K562 (cell line): ENCODE measurements around the gene ASB6. TPM values are rescaled to one million over a fixed set of nuclear protein-coding genes. Genes with fewer than 3 reads are reported as not detected.

ENCODE experiments used
- ATAC-seq: fragments of 200-7000 bp; cut with Tn5 transposase; 3 replicates; pipeline ENCODE4 v1.9.1; 2020; ENCODE audit warnings: moderate library complexity
- BruUV-seq: library from RNA; stranded (reverse); fragments of 400-500 nt; replicated peaks from 2 replicates; lab custom pipeline; 2021; lab: Mats Ljungman, UMichigan
- CTCF ChIA-PET: fragments of 300-600 bp; formaldehyde crosslinking; extraction: SDS; loops from one replicate; lab custom pipeline; 2021; ENCODE audit warnings: low intra/inter-chr PET ratio; lab: Yijun Ruan, JAX
- POLR2A ChIA-PET: fragments of 300-600, 350-650 bp; sonication (Branson Sonifier 250); formaldehyde crosslinking; extraction: SDS; loops from one replicate; lab custom pipeline; 2021; ENCODE audit warnings: antibody characterized with exemption, inconsistent platforms; lab: Yijun Ruan, JAX
- DNase-seq, 4 experiments: peaks; one replicate each; pipeline versions ENCODE4 v3.0.0 to v3.0.0-alpha.2; 2011 to 2018; ENCODE audit warnings: low spot score in 3 of 4, mixed read lengths in 3 of 4; ENCODE audit errors: extremely low read depth in 1 of 4
- FAIRE-seq: peaks from 2 replicates; lab custom pipeline; 2011; peaks lifted over from hg19 to GRCh38; lab: Jason Lieb, UNC
- H2AFZ ChIP-seq: 2 replicates; pipeline ENCODE4 v1.6.0; 2011; ENCODE audit warnings: low read depth, low read length, control low read depth, inconsistent platforms
- H3K27ac ChIP-seq: fragments of 200-600 bp; 3 replicates; pipeline ENCODE4 v1.8.0; 2011; ENCODE audit warnings: low read depth, mild to moderate bottlenecking, control low read depth, inconsistent platforms, low read length, moderate library complexity, mixed read lengths; ENCODE audit errors: extremely low read depth
- H3K27me3 ChIP-seq, 2 experiments: fragments of 300-600 bp in 1 of 2; 2 replicates in 1 of 2; 3 replicates in 1 of 2; pipeline versions ENCODE4 v1.6.0 to v1.8.0; 2011; ENCODE audit warnings: inconsistent platforms in 2 of 2, low read length in 2 of 2, mild to moderate bottlenecking in 1 of 2, mixed read lengths in 1 of 2, moderate library complexity in 1 of 2; ENCODE audit not compliant: control insufficient read depth in 2 of 2, insufficient read depth in 2 of 2
- H3K36me3 ChIP-seq: fragments of 300-600 bp; 3 replicates; pipeline ENCODE4 v1.8.0; 2011; ENCODE audit warnings: mild to moderate bottlenecking, low read length, inconsistent platforms; ENCODE audit not compliant: control insufficient read depth, insufficient read depth
- H3K4me1 ChIP-seq, 2 experiments: fragments of 200-600 bp in 1 of 2; replicated peaks in 1 of 2; 2 replicates in 1 of 2; 3 replicates in 1 of 2; pipeline versions ENCODE4 v1.5.1 to v1.8.0; 2011; ENCODE audit warnings: inconsistent platforms in 2 of 2, low read length in 2 of 2, mild to moderate bottlenecking in 1 of 2, mixed read lengths in 1 of 2, moderate library complexity in 1 of 2; ENCODE audit not compliant: control insufficient read depth in 2 of 2, insufficient read depth in 2 of 2
- H3K4me2 ChIP-seq: 2 replicates; pipeline ENCODE4 v1.6.1; 2011; ENCODE audit warnings: low read length, control low read depth, inconsistent platforms, mixed read lengths; ENCODE audit not compliant: insufficient read depth
- H3K4me3 ChIP-seq: fragments of 200-600 bp; sonication (generic), shearing (Covaris generic); 2 replicates; pipeline ENCODE4 v1.5.1; 2016; ENCODE audit warnings: control low read depth, inconsistent platforms
- H3K79me2 ChIP-seq: fragments of 200-600 bp; 3 replicates; pipeline ENCODE4 v1.8.0; 2011; ENCODE audit warnings: low read length, inconsistent platforms; ENCODE audit not compliant: control insufficient read depth, insufficient read depth
- H3K9ac ChIP-seq, 2 experiments: 2 replicates each; pipeline versions ENCODE4 v1.6.0 to v1.6.1; 2011; ENCODE audit warnings: low read depth in 2 of 2, low read length in 2 of 2, control low read depth in 1 of 2, inconsistent platforms in 1 of 2, mild to moderate bottlenecking in 1 of 2, mixed read lengths in 1 of 2; ENCODE audit not compliant: insufficient read depth in 1 of 2
- H3K9me1 ChIP-seq: one replicate; pipeline ENCODE4 v1.6.0; 2011; ENCODE audit warnings: inconsistent platforms, mild to moderate bottlenecking, low read length, moderate library complexity; ENCODE audit not compliant: control insufficient read depth, insufficient read depth
- H3K9me3 ChIP-seq: replicated peaks from 2 replicates; pipeline ENCODE4 v1.5.1; 2011; ENCODE audit warnings: low read depth, low read length, inconsistent platforms; ENCODE audit not compliant: control insufficient read depth, insufficient read depth
- H4K20me1 ChIP-seq: replicated peaks from 2 replicates; pipeline ENCODE4 v1.6.1; 2011; ENCODE audit warnings: low read length, inconsistent platforms, mixed read lengths; ENCODE audit not compliant: control insufficient read depth, insufficient read depth
- POLR2G ChIP-seq: fragments of 200-400 bp; formaldehyde crosslinking; IDR thresholded peaks from 2 replicates; pipeline ENCODE4 v1.6.1; 2017; ENCODE audit warnings: low read depth, mild to moderate bottlenecking, antibody characterized with exemption, low read length, moderate library complexity
- USF1 ChIP-seq: sonication (generic); formaldehyde crosslinking; IDR thresholded peaks from 2 replicates; pipeline ENCODE4 v1.9.0; 2022; ENCODE audit warnings: mild to moderate bottlenecking, missing genetic modification reagents
- ZBTB33 ChIP-seq: sonication (generic); formaldehyde crosslinking; IDR thresholded peaks from 2 replicates; pipeline ENCODE4 v1.8.1; 2023; ENCODE audit warnings: mild to moderate bottlenecking, missing genetic modification reagents
- WGBS: fragments of 100-300 bp; shearing (Covaris generic); methylation state at CpG from one replicate; pipeline ENCODE4 v1.1.6; 2016; ENCODE audit warnings: low coverage, mixed read lengths; ENCODE audit not compliant: insufficient coverage; ENCODE audit errors: missing lambda C conversion rate; 5-methylcytosine and 5-hydroxymethylcytosine counted together
- in situ Hi-C: fragments of 300-500 bp; cut with MboI; formaldehyde crosslinking; loops from 4 replicates; pipeline ENCODE4 v1.15.0; 2018; ENCODE audit warnings: inconsistent platforms, mixed read lengths
- intact Hi-C: fragments of 100-400 bp; cut with micrococcal nuclease; formaldehyde crosslinking; loops from 2 replicates; pipeline ENCODE4 v1.14.2; 2022
- polyA plus RNA-seq, 8 experiments: library from polyadenylated mRNA; depleted of rRNA in 4 of 8; stranded (reverse) in 5 of 8; unstranded in 3 of 8; fragments of >200 nt; fragmentation: Nextera tagmentation in 2 of 8; fragmentation: Illumina TruSeq in 1 of 8; extraction: Ambion mirVana in 2 of 8; extraction: Trizol in 1 of 8; gene quantifications; 2 replicates each; pipeline versions ENCODE4 v1.2.1 to v1.2.3, GENCODE V29; 2011 to 2014; ENCODE audit warnings: inconsistent platforms in 1 of 8, missing spikeins in 1 of 8
- total RNA-seq, 7 experiments: library from RNA; depleted of rRNA in 6 of 7; stranded (reverse); fragments of >200 nt in 6 of 7; fragmentation: Illumina TruSeq in 2 of 7; extraction: Trizol in 2 of 7; gene quantifications; 2 replicates each; pipeline versions ENCODE4 v1.2.1 to v1.2.3, GENCODE V29; 2011 to 2021; ENCODE audit warnings: low replicate concordance in 1 of 7
- TF ChIP-seq, protein P1 (sequence below): fragments of 250-450 bp; sonication (Bioruptor Pico); IDR thresholded peaks from 2 replicates; pipeline ENCODE4 v1.5.0; 2020; ENCODE audit warnings: mild to moderate bottlenecking
- TF ChIP-seq, protein P2 (sequence below): sonication (generic); formaldehyde crosslinking; IDR thresholded peaks from 2 replicates; pipeline ENCODE4 v1.9.0; 2022; ENCODE audit warnings: mild to moderate bottlenecking, missing genetic modification reagents

Gene ASB6
- total and polyA plus RNA-seq, 9 of the 15 experiments (the other 6 are each of a cell fraction or from before 2014, with no cell fraction given) = 0.92 to 17.8 (median 11.3) TPM

DNA sequence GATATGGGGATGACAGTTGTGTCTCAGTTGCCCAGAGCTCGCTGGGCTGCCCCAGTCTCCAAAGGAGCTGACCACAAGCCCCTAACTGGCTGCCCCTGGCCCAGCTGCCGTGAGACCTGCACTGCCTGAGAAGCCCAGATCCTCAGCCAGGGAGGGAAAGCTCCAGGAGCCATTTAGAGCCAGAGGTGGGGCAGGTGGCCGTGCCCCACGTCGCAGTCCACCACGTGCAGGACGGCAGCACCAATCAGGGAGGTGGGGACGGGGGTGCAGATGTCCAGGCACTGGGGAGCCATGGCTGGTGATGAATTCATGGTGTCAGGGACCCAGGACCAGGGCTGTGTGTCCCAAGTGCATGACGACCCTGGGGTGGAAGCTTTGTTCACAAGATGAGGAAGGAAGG, 36.9 kb upstream of the ASB6 start:
- intact Hi-C loops = loop anchor here (10.0 kb wide), 1 partner anchor 984 kb away; no protein-coding TSS in a partner anchor
- no peak overlapping the region for H3K4me2 ChIP-seq
- ChIA-PET POLR2A (interaction anchor here (0.6 to 1.2 kb wide), 3 partner anchors 17 to 1424 kb away, joined by 3 to 4 read pairs (median 3); no protein-coding TSS in a partner anchor), CTCF (no interaction called here)
- peaks cover 35% of the 10 kb centered on the region for H4K20me1 ChIP-seq
- peaks cover 0 to 43% of the 10 kb centered on the region in 2 experiments; a peak in 3 of 5 replicates for H3K4me1 ChIP-seq
- DNase-seq = no peak
- H3K9ac ChIP-seq = peak overlapping the region in 1 of 2 experiments; percentile 11; a peak in 2 of 4 replicates
- under 1% methylated on average over 9 of the region's 9 CpGs for WGBS
- H3K9me3 ChIP-seq = peaks cover 2% of the 10 kb centered on the region; the same call in 1 of the 2 replicates
- no peak overlapping the region for H2AFZ ChIP-seq
- H3K27ac ChIP-seq = no peak overlapping the region
- ATAC-seq = no peak
- BruUV-seq = no TSS peak
- no peaks in the 10 kb centered on the region for H3K9me1 ChIP-seq
- H3K4me3 ChIP-seq = no peak overlapping the region
- no peak for FAIRE-seq
- H3K27me3 ChIP-seq = peaks cover 44 to 76% of the 10 kb centered on the region in 2 experiments
- no peaks in the 10 kb centered on the region for H3K36me3 ChIP-seq
- H3K79me2 ChIP-seq = no peaks in the 10 kb centered on the region
- in situ Hi-C loops = loop anchor here (10.0 kb wide), 1 partner anchor 1464 kb away; no protein-coding TSS in a partner anchor
- TF ChIP-seq ZBTB33 (CRISPR knock-in tag) (no peak), USF1 (CRISPR knock-in tag) (peak; percentile 73), POLR2G (peak; percentile 66)
- TF ChIP-seq, protein P1, sequence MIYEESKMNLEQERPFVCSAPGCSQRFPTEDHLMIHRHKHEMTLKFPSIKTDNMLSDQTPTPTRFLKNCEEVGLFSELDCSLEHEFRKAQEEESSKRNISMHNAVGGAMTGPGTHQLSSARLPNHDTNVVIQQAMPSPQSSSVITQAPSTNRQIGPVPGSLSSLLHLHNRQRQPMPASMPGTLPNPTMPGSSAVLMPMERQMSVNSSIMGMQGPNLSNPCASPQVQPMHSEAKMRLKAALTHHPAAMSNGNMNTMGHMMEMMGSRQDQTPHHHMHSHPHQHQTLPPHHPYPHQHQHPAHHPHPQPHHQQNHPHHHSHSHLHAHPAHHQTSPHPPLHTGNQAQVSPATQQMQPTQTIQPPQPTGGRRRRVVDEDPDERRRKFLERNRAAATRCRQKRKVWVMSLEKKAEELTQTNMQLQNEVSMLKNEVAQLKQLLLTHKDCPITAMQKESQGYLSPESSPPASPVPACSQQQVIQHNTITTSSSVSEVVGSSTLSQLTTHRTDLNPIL (CRISPR knock-in tag) = no peak
- TF ChIP-seq, protein P2, sequence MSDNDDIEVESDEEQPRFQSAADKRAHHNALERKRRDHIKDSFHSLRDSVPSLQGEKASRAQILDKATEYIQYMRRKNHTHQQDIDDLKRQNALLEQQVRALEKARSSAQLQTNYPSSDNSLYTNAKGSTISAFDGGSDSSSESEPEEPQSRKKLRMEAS = peak; percentile 50; the same call in 1 of the 2 replicates
